Left ventricle myocardium inferior (tissue), 1 donor: Measurements from ENCODE around the gene PPFIA2. TPM values are rescaled to one million over a fixed set of nuclear protein-coding genes. Genes with fewer than 3 reads are reported as not detected.

Experiments used
- DNase-seq: peaks from one replicate; pipeline ENCODE4 v3.0.0-alpha.2; 2020
- H3K27ac ChIP-seq: fragments of 200-600 bp; replicated peaks from 2 replicates; pipeline ENCODE4 v1.8.0; 2021
- H3K27me3 ChIP-seq: fragments of 200-600 bp; 2 replicates; pipeline ENCODE4 v1.8.0; 2021; ENCODE audit warnings: low read depth
- H3K36me3 ChIP-seq: fragments of 200-600 bp; 2 replicates; pipeline ENCODE4 v1.8.0; 2021
- H3K4me1 ChIP-seq: fragments of 200-600 bp; 2 replicates; pipeline ENCODE4 v1.8.0; 2021
- H3K4me3 ChIP-seq: fragments of 200-600 bp; 2 replicates; pipeline ENCODE4 v1.8.0; 2021; ENCODE audit warnings: mild to moderate bottlenecking, moderate library complexity
- H3K9me3 ChIP-seq: fragments of 200-600 bp; replicated peaks from 2 replicates; pipeline ENCODE4 v1.8.0; 2021
- intact Hi-C: fragments of 100-400 bp; cut with micrococcal nuclease; formaldehyde crosslinking; loops from one replicate; pipeline ENCODE4 v1.11.0; 2022
- total RNA-seq: library from RNA; stranded (reverse); fragmentation: NEBNext Ultra II Directional; extraction: Animal tissue kit (Norgen Biotek cat#: 25700); gene quantifications from one replicate; pipeline ENCODE4 v1.2.1, GENCODE V29; 2021
- TF ChIP-seq, protein P1 (sequence below): fragments of 200-600 bp; IDR thresholded peaks from 2 replicates; pipeline ENCODE4 v1.8.0; 2021; ENCODE audit warnings: antibody characterized with exemption, mild to moderate bottlenecking, borderline replicate concordance
- donor health status: DM: no; HTN: yes; CAD: no; lungs with severe emphysema.

PPFIA2 gene
- total RNA-seq, 1 donor from 2014 or later = 0.82 TPM

DNA sequence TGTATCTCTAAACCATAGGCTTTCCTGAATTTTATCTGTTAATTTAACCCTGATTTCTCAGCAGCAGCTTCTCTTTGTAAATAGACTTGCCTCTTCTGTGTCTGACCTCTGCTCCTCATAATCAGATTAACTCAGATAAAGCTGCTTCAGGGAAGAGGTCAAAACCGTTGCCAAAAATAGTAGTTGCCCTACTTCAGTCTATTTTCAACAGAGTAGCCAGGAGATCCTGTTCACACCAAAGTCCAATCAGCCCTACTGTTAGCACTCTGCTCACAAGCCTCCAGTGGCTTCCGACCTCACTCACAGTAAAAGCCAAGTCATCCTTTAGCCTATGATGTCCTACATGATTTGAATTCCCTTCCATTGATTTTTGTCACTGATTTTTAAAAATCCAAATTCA is 258.4 kb downstream of the PPFIA2 start:
- Histone ChIP-seq H3K9me3 (peaks cover 5% of the 10 kb centered on the region), H3K4me1 (peaks cover 5% of the 10 kb centered on the region), H3K27ac (no peak overlapping the region), H3K36me3 (no peaks in the 10 kb centered on the region), H3K27me3 (no peaks in the 10 kb centered on the region), H3K4me3 (no peak overlapping the region)
- intact Hi-C loops = no loop called here
- DNase-seq = no peak
- TF ChIP-seq, protein P1, sequence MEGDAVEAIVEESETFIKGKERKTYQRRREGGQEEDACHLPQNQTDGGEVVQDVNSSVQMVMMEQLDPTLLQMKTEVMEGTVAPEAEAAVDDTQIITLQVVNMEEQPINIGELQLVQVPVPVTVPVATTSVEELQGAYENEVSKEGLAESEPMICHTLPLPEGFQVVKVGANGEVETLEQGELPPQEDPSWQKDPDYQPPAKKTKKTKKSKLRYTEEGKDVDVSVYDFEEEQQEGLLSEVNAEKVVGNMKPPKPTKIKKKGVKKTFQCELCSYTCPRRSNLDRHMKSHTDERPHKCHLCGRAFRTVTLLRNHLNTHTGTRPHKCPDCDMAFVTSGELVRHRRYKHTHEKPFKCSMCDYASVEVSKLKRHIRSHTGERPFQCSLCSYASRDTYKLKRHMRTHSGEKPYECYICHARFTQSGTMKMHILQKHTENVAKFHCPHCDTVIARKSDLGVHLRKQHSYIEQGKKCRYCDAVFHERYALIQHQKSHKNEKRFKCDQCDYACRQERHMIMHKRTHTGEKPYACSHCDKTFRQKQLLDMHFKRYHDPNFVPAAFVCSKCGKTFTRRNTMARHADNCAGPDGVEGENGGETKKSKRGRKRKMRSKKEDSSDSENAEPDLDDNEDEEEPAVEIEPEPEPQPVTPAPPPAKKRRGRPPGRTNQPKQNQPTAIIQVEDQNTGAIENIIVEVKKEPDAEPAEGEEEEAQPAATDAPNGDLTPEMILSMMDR = no peak

DNA sequence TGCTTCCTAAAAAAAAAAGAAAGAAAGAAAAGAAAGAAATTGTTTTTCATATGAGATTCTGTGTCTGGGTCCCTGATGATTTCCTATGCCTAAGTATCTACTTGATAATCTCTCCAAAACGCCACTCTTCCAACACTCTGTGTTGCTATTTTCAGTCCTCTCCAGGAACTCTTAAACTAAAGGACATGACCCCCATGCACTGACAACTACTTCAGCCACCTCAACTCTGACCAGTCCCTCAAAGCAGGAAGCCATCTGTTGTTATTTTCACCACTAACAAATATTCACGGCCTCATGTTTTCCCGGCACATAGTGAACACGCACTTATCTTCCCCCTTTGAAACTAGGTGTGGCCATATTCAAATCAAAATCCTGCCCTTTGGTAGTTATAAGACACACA is 259.3 kb downstream of the PPFIA2 start:
- H3K27me3 ChIP-seq = no peaks in the 10 kb centered on the region
- H3K27ac ChIP-seq = peak overlapping the region; percentile 44
- DNase-seq = no peak
- intact Hi-C loops = no loop called here
- TF ChIP-seq, protein P1 = no peak
- no peaks in the 10 kb centered on the region for H3K36me3 ChIP-seq
- no peak overlapping the region for H3K4me3 ChIP-seq
- H3K9me3 ChIP-seq = peaks cover 3% of the 10 kb centered on the region
- peaks cover 5% of the 10 kb centered on the region for H3K4me1 ChIP-seq

DNA sequence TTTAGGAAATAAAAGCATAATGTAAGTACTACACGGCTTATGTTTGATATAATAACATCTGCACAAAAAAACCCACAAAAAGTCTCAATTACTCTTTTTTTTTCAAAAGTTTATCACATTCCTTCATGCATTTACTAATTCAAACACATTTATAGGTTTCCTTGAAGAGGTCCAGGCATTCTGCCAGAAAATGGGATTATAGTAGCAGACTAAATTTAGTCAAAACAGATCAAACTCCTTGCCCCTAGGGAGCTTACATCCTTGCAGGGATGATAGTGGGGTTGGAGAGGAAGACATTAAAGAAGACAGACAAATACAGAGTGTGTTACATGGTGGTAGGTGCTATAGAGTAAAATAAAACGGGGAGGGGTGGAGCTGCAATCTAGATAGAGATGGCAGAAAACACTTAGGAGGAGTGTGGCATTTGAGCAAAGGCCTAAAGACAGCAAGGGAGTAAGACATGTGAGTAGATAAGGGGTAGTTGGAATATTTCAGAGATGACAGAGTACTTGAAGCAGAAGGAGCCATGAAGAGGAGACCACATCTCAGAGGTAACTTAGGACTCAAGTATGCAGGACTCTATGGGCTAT is 266.9 kb downstream of the PPFIA2 start:
- Histone ChIP-seq H3K4me3 (no peak overlapping the region), H3K27ac (no peak overlapping the region), H3K4me1 (no peaks in the 10 kb centered on the region), H3K27me3 (no peaks in the 10 kb centered on the region), H3K36me3 (no peaks in the 10 kb centered on the region), H3K9me3 (no peaks in the 10 kb centered on the region)
- intact Hi-C loops = no loop called here
- DNase-seq = no peak
- TF ChIP-seq, protein P1 = no peak

DNA sequence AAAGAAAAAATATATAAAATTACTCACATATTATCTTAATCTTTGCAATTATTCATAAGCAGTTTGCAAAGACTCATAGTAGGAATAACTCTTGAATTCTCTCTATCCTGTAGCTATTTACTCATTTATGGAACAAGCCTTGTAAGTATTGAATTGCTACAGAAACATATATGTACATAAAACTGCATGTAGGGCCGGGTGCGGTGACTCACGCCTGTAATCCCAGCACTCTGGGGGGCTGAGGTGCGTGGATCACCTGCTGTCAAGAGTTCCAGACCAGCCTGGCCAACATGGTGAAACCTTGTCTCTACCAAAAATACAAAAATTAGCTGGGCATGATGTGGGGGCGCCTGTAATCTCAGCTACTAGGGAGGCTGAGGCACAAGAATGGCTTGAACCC is 286.2 kb downstream of the PPFIA2 start:
- no peaks in the 10 kb centered on the region for H3K9me3 ChIP-seq
- TF ChIP-seq, protein P1 = no peak
- no peak for DNase-seq
- H3K27ac ChIP-seq = no peak overlapping the region
- H3K36me3 ChIP-seq = no peaks in the 10 kb centered on the region
- intact Hi-C loops = no loop called here
- H3K27me3 ChIP-seq = no peaks in the 10 kb centered on the region
- H3K4me1 ChIP-seq = no peaks in the 10 kb centered on the region
- no peak overlapping the region for H3K4me3 ChIP-seq

DNA sequence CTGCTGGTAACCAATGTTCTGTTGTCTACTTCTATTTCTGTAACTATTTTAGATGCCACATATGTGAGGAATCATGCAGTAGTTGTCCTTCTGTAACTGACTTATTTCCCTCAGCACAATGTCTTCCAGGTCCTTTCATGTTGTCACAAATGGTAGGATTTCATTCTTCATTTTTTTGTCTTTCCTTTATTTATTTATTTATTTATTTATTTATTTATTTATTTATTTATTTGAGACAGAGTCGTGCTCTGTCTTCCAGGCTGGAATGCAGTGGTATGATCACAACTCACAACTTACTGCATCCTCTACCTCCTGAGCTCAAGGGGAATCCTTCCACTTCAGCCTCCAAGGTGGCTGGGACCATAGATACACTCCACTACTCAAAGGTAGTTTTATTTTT is 288.2 kb downstream of the PPFIA2 start:
- Histone ChIP-seq H3K36me3 (no peaks in the 10 kb centered on the region), H3K27ac (no peak overlapping the region), H3K4me1 (no peaks in the 10 kb centered on the region), H3K9me3 (no peaks in the 10 kb centered on the region), H3K27me3 (no peaks in the 10 kb centered on the region), H3K4me3 (no peak overlapping the region)
- no peak for DNase-seq
- intact Hi-C loops = no loop called here
- TF ChIP-seq, protein P1 = no peak
